Neural progenitor cell (in vitro differentiated cells): ENCODE data around the gene AZU1. TPM values are rescaled to one million over a fixed set of nuclear protein-coding genes. Genes with fewer than 3 reads are reported as not detected.

Experiments
- DNase-seq: peaks from one replicate; pipeline ENCODE4 v3.0.0-alpha.2; 2016; ENCODE audit warnings: low spot score
- H2AFZ ChIP-seq: fragments of 200-600 bp; sonication (generic); replicated peaks from 2 replicates; pipeline ENCODE4 v1.6.1; 2016; ENCODE audit warnings: antibody characterized with exemption
- H3F3A ChIP-seq: fragments of 200-600 bp; sonication (generic); 2 replicates; pipeline ENCODE4 v1.6.1; 2016; ENCODE audit warnings: antibody characterized with exemption, low read depth
- H3K27ac ChIP-seq: fragments of 200-600 bp; sonication (generic); 2 replicates; pipeline ENCODE4 v1.5.1; 2016; ENCODE audit warnings: mild to moderate bottlenecking
- H3K27me3 ChIP-seq: fragments of 200-600 bp; sonication (generic); 2 replicates; pipeline ENCODE4 v1.6.1; 2016; ENCODE audit warnings: mild to moderate bottlenecking, moderate library complexity
- H3K36me3 ChIP-seq: fragments of 200-600 bp; sonication (generic); 2 replicates; pipeline ENCODE4 v1.5.1; 2016
- H3K4me1 ChIP-seq: fragments of 200-600 bp; sonication (generic); 2 replicates; pipeline ENCODE4 v1.6.1; 2016; ENCODE audit warnings: mixed run types
- H3K4me2 ChIP-seq: fragments of 200-600 bp; sonication (generic); 2 replicates; pipeline ENCODE4 v1.6.1; 2016
- H3K4me3 ChIP-seq: fragments of 200-600 bp; sonication (generic); 2 replicates; pipeline ENCODE4 v1.5.1; 2016
- H3K79me2 ChIP-seq: fragments of 200-600 bp; sonication (generic); 2 replicates; pipeline ENCODE4 v1.6.1; 2016; ENCODE audit warnings: low read depth
- H3K9ac ChIP-seq: fragments of 200-600 bp; sonication (generic); 2 replicates; pipeline ENCODE4 v1.6.1; 2016
- H3K9me3 ChIP-seq: fragments of 200-600 bp; sonication (generic); 2 replicates; pipeline ENCODE4 v1.5.1; 2016; ENCODE audit warnings: low read depth
- H4K20me1 ChIP-seq: fragments of 200-600 bp; sonication (generic); 2 replicates; pipeline ENCODE4 v1.6.1; 2016; ENCODE audit warnings: low read depth
- H3K27ac Mint-ChIP-seq: 3 replicates; pipeline ENCODE4 v1.8.0; 2021; ENCODE audit warnings: mixed read lengths
- H3K27me3 Mint-ChIP-seq: 2 replicates; pipeline ENCODE4 v1.8.0; 2022; ENCODE audit warnings: low read depth, mild to moderate bottlenecking, inconsistent platforms, moderate library complexity, mixed read lengths; ENCODE audit not compliant: insufficient read depth
- H3K36me3 Mint-ChIP-seq: 3 replicates; pipeline ENCODE4 v1.8.0; 2021; ENCODE audit warnings: mixed read lengths
- H3K4me1 Mint-ChIP-seq: 3 replicates; pipeline ENCODE4 v1.8.0; 2021; ENCODE audit warnings: mixed read lengths
- H3K4me3 Mint-ChIP-seq: 3 replicates; pipeline ENCODE4 v1.8.0; 2021; ENCODE audit warnings: mild to moderate bottlenecking, moderate library complexity, mixed read lengths
- H3K9me3 Mint-ChIP-seq: 3 replicates; pipeline ENCODE4 v1.8.0; 2020; ENCODE audit warnings: mixed read lengths
- EZH2 ChIP-seq: fragments of 200-600 bp; sonication (generic); IDR thresholded peaks from 2 replicates; pipeline ENCODE4 v1.6.1; 2017; ENCODE audit warnings: antibody characterized with exemption, mild to moderate bottlenecking, moderate library complexity
- EZH2phosphoT487 ChIP-seq: fragments of 200-600 bp; sonication (generic); IDR thresholded peaks from 2 replicates; pipeline ENCODE4 v1.6.1; 2017; ENCODE audit warnings: antibody characterized with exemption
- total RNA-seq: library from RNA; depleted of rRNA; stranded (reverse); fragments of >200 nt; gene quantifications from 2 replicates; pipeline ENCODE4 v1.2.3, GENCODE V29; 2015; ENCODE audit warnings: low replicate concordance
- TF ChIP-seq, protein P1 (sequence below): fragments of 200-600 bp; sonication (generic); IDR thresholded peaks from 2 replicates; pipeline ENCODE4 v1.5.1; 2017; ENCODE audit warnings: antibody characterized with exemption, mild to moderate bottlenecking

AZU1 gene
- total RNA-seq, 1 donor from 2014 or later = 1.0 TPM

DNA sequence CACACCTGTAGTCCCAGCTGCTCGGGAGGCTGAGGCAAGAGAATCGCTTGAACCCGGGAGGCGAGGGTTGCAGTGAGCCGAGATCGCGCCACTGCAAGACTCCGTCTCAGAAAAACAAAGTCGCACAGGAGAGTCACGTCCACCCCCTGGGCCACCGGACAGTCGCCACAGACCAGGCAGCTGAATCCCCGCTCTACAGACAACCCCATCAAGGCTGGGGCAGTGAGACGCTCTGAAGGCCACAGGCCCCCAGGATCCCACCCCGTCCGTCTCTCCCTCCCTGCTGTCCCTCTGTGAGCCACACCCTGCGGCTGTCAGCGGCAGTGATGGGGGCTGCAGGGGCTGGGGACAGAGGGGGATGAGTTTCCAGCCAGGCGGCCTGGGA lies 45.8 kb upstream of the AZU1 start:
- Histone ChIP-seq H2AFZ (peak overlapping the region; percentile 90), H3K4me2 (peak overlapping the region; percentile 62), H3K4me1 (peaks cover 18% of the 10 kb centered on the region), H3K9me3 (no peaks in the 10 kb centered on the region), H3K4me3 (peak overlapping the region; percentile 24), H3F3A (peaks cover 26% of the 10 kb centered on the region), H3K79me2 (peaks cover 17% of the 10 kb centered on the region), H3K27me3 (no peaks in the 10 kb centered on the region), H4K20me1 (no peaks in the 10 kb centered on the region), H3K9ac (no peak overlapping the region), H3K27ac (peak overlapping the region; percentile 80), H3K36me3 (no peaks in the 10 kb centered on the region)
- H3K4me1 Mint-ChIP-seq = peaks cover 20% of the 10 kb centered on the region
- no peaks in the 10 kb centered on the region for H3K36me3 Mint-ChIP-seq
- DNase-seq = no peak
- H3K27ac Mint-ChIP-seq = no peak overlapping the region
- no peak for TF ChIP-seq EZH2
- no peak for TF ChIP-seq EZH2phosphoT487
- TF ChIP-seq, protein P1, sequence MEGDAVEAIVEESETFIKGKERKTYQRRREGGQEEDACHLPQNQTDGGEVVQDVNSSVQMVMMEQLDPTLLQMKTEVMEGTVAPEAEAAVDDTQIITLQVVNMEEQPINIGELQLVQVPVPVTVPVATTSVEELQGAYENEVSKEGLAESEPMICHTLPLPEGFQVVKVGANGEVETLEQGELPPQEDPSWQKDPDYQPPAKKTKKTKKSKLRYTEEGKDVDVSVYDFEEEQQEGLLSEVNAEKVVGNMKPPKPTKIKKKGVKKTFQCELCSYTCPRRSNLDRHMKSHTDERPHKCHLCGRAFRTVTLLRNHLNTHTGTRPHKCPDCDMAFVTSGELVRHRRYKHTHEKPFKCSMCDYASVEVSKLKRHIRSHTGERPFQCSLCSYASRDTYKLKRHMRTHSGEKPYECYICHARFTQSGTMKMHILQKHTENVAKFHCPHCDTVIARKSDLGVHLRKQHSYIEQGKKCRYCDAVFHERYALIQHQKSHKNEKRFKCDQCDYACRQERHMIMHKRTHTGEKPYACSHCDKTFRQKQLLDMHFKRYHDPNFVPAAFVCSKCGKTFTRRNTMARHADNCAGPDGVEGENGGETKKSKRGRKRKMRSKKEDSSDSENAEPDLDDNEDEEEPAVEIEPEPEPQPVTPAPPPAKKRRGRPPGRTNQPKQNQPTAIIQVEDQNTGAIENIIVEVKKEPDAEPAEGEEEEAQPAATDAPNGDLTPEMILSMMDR = no peak
- peaks cover 10% of the 10 kb centered on the region for H3K27me3 Mint-ChIP-seq
- H3K4me3 Mint-ChIP-seq = no peak overlapping the region
- H3K9me3 Mint-ChIP-seq = no peaks in the 10 kb centered on the region

DNA sequence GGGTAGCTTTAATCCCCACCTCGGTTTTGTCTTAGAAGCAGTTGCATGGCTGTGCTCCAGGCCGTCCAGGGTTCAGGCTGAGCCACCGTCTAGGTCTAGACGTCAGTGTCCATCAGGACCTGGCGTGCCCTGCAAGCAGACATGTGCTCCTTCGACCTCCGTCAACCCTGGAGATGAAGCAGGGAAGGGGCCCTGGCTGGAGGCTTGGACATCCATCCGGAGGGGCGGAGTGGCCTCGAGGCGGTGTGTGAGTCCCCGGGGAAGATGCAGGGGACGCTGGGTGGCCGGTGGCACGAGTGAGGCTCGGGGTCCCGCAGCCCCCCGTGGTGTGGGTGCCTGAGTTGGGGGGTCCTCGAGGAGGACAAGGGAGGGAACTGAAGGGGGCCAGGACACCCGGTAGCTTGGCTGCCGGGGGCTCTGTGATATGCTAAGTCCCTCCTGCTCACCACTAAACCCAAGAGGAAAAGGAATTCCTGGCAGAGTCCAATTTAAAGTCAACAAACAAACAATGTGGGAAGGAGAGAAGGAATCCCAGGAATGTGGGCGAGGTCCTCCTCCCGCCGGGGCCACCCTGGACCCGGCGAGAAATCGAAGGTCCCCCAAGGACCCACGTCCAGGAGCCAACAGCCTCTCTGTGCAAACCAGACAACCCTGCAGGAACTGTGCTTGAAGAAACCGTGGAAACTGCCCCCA lies 45.3 kb upstream of the AZU1 start:
- Histone ChIP-seq H3K4me3 (peak overlapping the region; percentile 24), H3K36me3 (no peaks in the 10 kb centered on the region), H3K9ac (no peak overlapping the region), H3K27me3 (no peaks in the 10 kb centered on the region), H4K20me1 (no peaks in the 10 kb centered on the region), H2AFZ (peak overlapping the region; percentile 90), H3K27ac (peak overlapping the region; percentile 80), H3K4me1 (peaks cover 18% of the 10 kb centered on the region), H3K4me2 (peak overlapping the region; percentile 62), H3K9me3 (no peaks in the 10 kb centered on the region), H3F3A (peaks cover 27% of the 10 kb centered on the region), H3K79me2 (peaks cover 17% of the 10 kb centered on the region)
- no peak overlapping the region for H3K4me3 Mint-ChIP-seq
- H3K4me1 Mint-ChIP-seq = peaks cover 20% of the 10 kb centered on the region
- DNase-seq = peak; percentile 83
- no peaks in the 10 kb centered on the region for H3K9me3 Mint-ChIP-seq
- no peaks in the 10 kb centered on the region for H3K36me3 Mint-ChIP-seq
- peaks cover 10% of the 10 kb centered on the region for H3K27me3 Mint-ChIP-seq
- no peak overlapping the region for H3K27ac Mint-ChIP-seq
- TF ChIP-seq EZH2 = no peak

DNA sequence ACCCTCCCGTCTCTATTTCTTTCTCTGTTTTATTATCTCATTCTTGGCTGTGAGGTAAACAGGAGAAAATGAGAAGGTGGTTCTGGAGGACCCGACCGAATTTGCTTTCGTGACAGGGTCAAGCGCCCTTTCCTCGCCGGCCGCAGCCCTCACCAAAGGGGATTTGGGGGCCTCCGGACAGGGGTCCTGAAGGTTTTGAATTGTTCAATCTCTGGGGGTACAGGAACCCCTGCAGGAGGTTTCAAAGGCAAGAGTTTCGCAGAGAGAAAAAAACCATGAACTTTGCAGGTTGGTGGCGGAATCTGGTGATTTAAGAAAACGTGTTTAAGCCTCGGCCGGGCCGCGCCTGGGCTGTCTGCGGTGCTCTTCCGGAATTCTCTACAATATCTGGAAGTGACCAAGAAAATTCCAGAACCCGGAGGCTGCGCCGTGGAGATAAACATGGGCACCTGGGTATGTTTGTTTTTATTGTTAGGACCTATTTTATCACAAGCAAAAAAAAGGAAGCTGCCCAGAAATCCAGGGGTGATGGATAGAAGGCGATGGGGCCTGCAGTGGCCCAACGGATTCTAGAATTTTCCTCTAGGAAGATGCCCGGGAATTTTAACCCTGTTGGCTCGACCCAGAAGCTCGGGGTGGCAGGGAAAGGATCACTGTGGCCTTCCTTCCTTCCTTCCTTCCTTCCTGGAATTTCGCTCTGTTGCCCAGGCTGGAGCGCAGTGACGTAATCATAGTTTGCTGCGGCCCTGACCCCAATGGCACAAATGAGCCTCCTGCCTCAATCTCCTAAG lies 44.6 kb upstream of the AZU1 start:
- peak overlapping the region; percentile 43 for H3K4me3 Mint-ChIP-seq

More for the DNA sequence above, 44.6 kb upstream of the AZU1 start:
- H3K27me3 ChIP-seq = no peaks in the 10 kb centered on the region
- no peaks in the 10 kb centered on the region for H3K36me3 Mint-ChIP-seq
- TF ChIP-seq, protein P1 = no peak
- no peak for TF ChIP-seq EZH2phosphoT487
- H3K4me1 ChIP-seq = peaks cover 18% of the 10 kb centered on the region
- H3K27me3 Mint-ChIP-seq = peaks cover 7% of the 10 kb centered on the region
- no peak overlapping the region for H3K27ac ChIP-seq
- DNase-seq = no peak
- peaks cover 33% of the 10 kb centered on the region for H3F3A ChIP-seq
- H3K9me3 Mint-ChIP-seq = no peaks in the 10 kb centered on the region
- H3K4me2 ChIP-seq = peak overlapping the region; percentile 62
- no peaks in the 10 kb centered on the region for H3K36me3 ChIP-seq
- H3K4me1 Mint-ChIP-seq = peaks cover 22% of the 10 kb centered on the region
- H2AFZ ChIP-seq = peak overlapping the region; percentile 90
- H3K4me3 ChIP-seq = no peak overlapping the region
- H3K9me3 ChIP-seq = no peaks in the 10 kb centered on the region
- peak overlapping the region; percentile 42 for H3K27ac Mint-ChIP-seq
- no peak overlapping the region for H3K9ac ChIP-seq
- peaks cover 17% of the 10 kb centered on the region for H3K79me2 ChIP-seq
- H4K20me1 ChIP-seq = no peaks in the 10 kb centered on the region
